ENCODE data around the gene PIP5K1C.

DNA sequence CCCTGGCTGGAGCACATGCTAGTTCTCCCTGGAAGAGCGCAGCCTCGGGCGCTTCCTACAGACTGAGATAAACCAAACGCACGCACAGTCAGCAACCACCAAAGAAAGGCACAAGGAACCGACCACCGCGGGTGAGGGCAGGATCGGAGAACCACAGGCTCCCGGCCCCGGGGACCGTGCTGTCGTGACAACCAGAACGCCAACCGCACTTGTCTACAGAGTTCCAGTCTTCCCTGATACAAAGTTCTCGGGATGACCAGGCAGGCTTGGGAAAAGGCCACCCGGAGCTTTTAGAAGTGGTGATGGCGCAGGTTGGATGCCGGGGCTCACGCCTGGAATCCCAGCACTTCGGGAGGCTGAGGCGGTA lies 40.5 kb downstream of the PIP5K1C start:
- TF ChIP-seq EZH2 (IDR thresholded peaks at IDR 0.05) (no peak), POLR2AphosphoS5 (IDR thresholded peaks at IDR 0.05; ENCODE audit: borderline replicate concordance, low read depth, low read length) (no peak)
